ENCODE data around the gene NTSR2. TPM values are rescaled to one million over a fixed set of nuclear protein-coding genes. Genes with fewer than 3 reads are reported as not detected.
A peak's percentile ranks its signal among the peaks of the same experiment; 100 is the strongest.

NTSR2 gene
- total and polyA plus RNA-seq, 2 experiments from 2014 or later = 0.10 TPM; not detected in 1

- TF ChIP-seq REST (IDR thresholded peaks at IDR 0.05; ENCODE audit: unreplicated experiment) = no peak
- TF ChIP-seq POLR2AphosphoS5 (IDR thresholded peaks at IDR 0.05; ENCODE audit: low read depth) = no peak
- no peak for TF ChIP-seq ETS1 (IDR thresholded peaks at IDR 0.05)
- TF ChIP-seq CREB1 (CRISPR knock-in tag; IDR thresholded peaks at IDR 0.05; ENCODE audit: low read depth) = no peak
- no peak for TF ChIP-seq JUNB (IDR thresholded peaks at IDR 0.05; ENCODE audit: unreplicated experiment)
- no peak for TF ChIP-seq EZH2phosphoT487 (IDR thresholded peaks at IDR 0.05; ENCODE audit: unreplicated experiment)
- no peak for TF ChIP-seq ZNF114 (CRISPR knock-in tag; IDR thresholded peaks at IDR 0.05)
- no peak for TF ChIP-seq CTCF (conservative IDR thresholded peaks at IDR 0.05; ENCODE audit: low read depth in 2 of 2)
- no peak for TF ChIP-seq EZH2 (IDR thresholded peaks at IDR 0.05; ENCODE audit: low read depth, unreplicated experiment)
- TF ChIP-seq NANOG (IDR thresholded peaks at IDR 0.05; ENCODE audit: borderline replicate concordance) = no peak
These were observed 53.1 kb downstream of the NTSR2 start (continued) for GRCh38 chr2:11616851-11617415.

- Histone ChIP-seq H3K36me3 (ENCODE audit: insufficient read depth) (no peaks in the 10 kb centered on the region), H3K4me1 (ENCODE audit: insufficient read depth) (no peaks in the 10 kb centered on the region), H3F3A (replicated peaks; ENCODE audit: low read depth) (no peaks in the 10 kb centered on the region), H4K20me1 (replicated peaks; ENCODE audit: insufficient read depth) (peaks cover 7% of the 10 kb centered on the region; the same call in 1 of the 2 replicates), H3K4me2 (no peak overlapping the region), H2AFZ (no peak overlapping the region), H3K79me2 (replicated peaks; ENCODE audit: insufficient read depth) (no peaks in the 10 kb centered on the region), H3K27ac (ENCODE audit: low read depth) (no peak overlapping the region), H3K27me3 (ENCODE audit: insufficient read depth) (no peaks in the 10 kb centered on the region), H3K9me2 (ENCODE audit: insufficient read depth) (no peaks in the 10 kb centered on the region), H3K4me3 (no peak overlapping the region)
- DNase-seq (ENCODE audit: low spot score) (no peak), ATAC-seq (no peak)
- TF ChIP-seq REST (IDR thresholded peaks at IDR 0.05; ENCODE audit: unreplicated experiment) = peak; percentile 58
- TF ChIP-seq EZH2 (IDR thresholded peaks at IDR 0.05; ENCODE audit: low read depth, unreplicated experiment) = no peak
- H3K36me3 Mint-ChIP-seq (ENCODE audit: low read depth) = peaks cover 54% of the 10 kb centered on the region
- H3K4me3 Mint-ChIP-seq = no peak overlapping the region
- peaks cover 10% of the 10 kb centered on the region for H3K27me3 Mint-ChIP-seq (ENCODE audit: insufficient read depth, low read depth, poor library complexity)
- H3K27ac Mint-ChIP-seq = no peak overlapping the region
- H3K9me3 Mint-ChIP-seq = no peaks in the 10 kb centered on the region; the same call in 2 of the 3 replicates
- no peaks in the 10 kb centered on the region; the same call in 2 of the 3 replicates for H3K4me1 Mint-ChIP-seq
These were observed 53.8 kb downstream of the NTSR2 start for GRCh38 chr2:11616097-11616687.
